ENCODE measurements around the gene MNT. TPM values are rescaled to one million over a fixed set of nuclear protein-coding genes. Genes with fewer than 3 reads are reported as not detected.

Gene MNT
- total and polyA plus RNA-seq, 9 of the 15 experiments (the other 6 are each of a cell fraction or from before 2014, with no cell fraction given) = 0.18 to 23.8 (median 5.3) TPM

GRCh38 chr17:2385240-2386210 is 15.3 kb downstream of the MNT start:
- in situ Hi-C loops (cut with MboI) (no loop called here), intact Hi-C loops (cut with micrococcal nuclease) (no loop called here)
- BruUV-seq (replicated peaks) = no TSS peak
- DNase-seq (ENCODE audit: extremely low read depth in 1 of 4, low spot score in 3 of 4) (no peak), FAIRE-seq (no peak), ATAC-seq (peak; percentile 32)
- Histone ChIP-seq H3K36me3 (ENCODE audit: control insufficient read depth, insufficient read depth, low read length) (peaks cover 10% of the 10 kb centered on the region; the same call in 1 of the 3 replicates), H3K4me3 (no peak overlapping the region), H3K27me3 (ENCODE audit: control insufficient read depth in 2 of 2, insufficient read depth in 2 of 2, low read length in 2 of 2) (no peaks in the 10 kb centered on the region), H3K4me2 (ENCODE audit: insufficient read depth, low read length) (no peak overlapping the region), H3K27ac (ENCODE audit: extremely low read depth, low read depth, low read length) (no peak overlapping the region), H3K9me3 (replicated peaks; ENCODE audit: control insufficient read depth, insufficient read depth, low read depth, low read length) (no peaks in the 10 kb centered on the region), H4K20me1 (replicated peaks; ENCODE audit: control insufficient read depth, insufficient read depth, low read length) (no peaks in the 10 kb centered on the region), H3K9ac (ENCODE audit: insufficient read depth in 1 of 2, low read depth in 2 of 2, low read length in 2 of 2) (peak overlapping the region in 1 of 2 experiments; percentile 68; a peak in 1 of 4 replicates), H3K79me2 (ENCODE audit: control insufficient read depth, insufficient read depth, low read length) (peaks cover 7% of the 10 kb centered on the region), H2AFZ (ENCODE audit: low read depth, low read length) (no peak overlapping the region), H3K9me1 (ENCODE audit: control insufficient read depth, insufficient read depth, low read length) (no peaks in the 10 kb centered on the region), H3K4me1 (replicated peaks in 1 of 2; ENCODE audit: control insufficient read depth in 2 of 2, insufficient read depth in 2 of 2, low read length in 2 of 2) (peaks cover 18 to 51% of the 10 kb centered on the region in 2 experiments)
- ChIA-PET CTCF (ENCODE audit: low intra/inter-chr PET ratio) (no interaction called here), POLR2A (interaction anchor here (0.6 to 1.4 kb wide), 4 partner anchors 28 to 36 kb away, joined by 3 to 5 read pairs (median 4); no protein-coding TSS in a partner anchor)
- TF ChIP-seq NFIC (IDR thresholded peaks at IDR 0.05) = 0 out of 2 replicates have a peak, but pooled peaks have one; percentile 6
- TF ChIP-seq TCF7L2 (IDR thresholded peaks at IDR 0.05; ENCODE audit: low read depth, low read length) = no peak
- peak; percentile 35; the same call in 1 of the 2 replicates for TF ChIP-seq POLR2G (IDR thresholded peaks at IDR 0.05; ENCODE audit: low read depth, low read length)
- WGBS (ENCODE audit: insufficient coverage, low coverage, missing lambda C conversion rate) = 73% methylated on average over 10 of the region's 18 CpGs

Data from K562 (cell line).